Loucy (cell line): Measurements from ENCODE around the gene PDIA3.

Experiments used
- H2AFZ ChIP-seq: fragments of 200-600 bp; sonication (generic); 2 replicates; pipeline ENCODE4 v1.6.0; 2016; ENCODE audit warnings: antibody characterized with exemption, mild to moderate bottlenecking, low read length, moderate library complexity
- H3F3A ChIP-seq: fragments of 200-600 bp; 2 replicates; pipeline ENCODE4 v1.6.0; 2016; ENCODE audit warnings: antibody characterized with exemption, low read depth, mild to moderate bottlenecking
- H3K27me3 ChIP-seq: fragments of 200-600 bp; sonication (generic); 2 replicates; pipeline ENCODE4 v1.6.1; 2014; ENCODE audit warnings: low read length, mild to moderate bottlenecking; ENCODE audit not compliant: insufficient read depth, poor library complexity, severe bottlenecking
- H3K36me3 ChIP-seq: fragments of 200-600 bp; sonication (generic); 2 replicates; pipeline ENCODE4 v1.6.1; 2016; ENCODE audit warnings: low read length; ENCODE audit not compliant: insufficient read depth
- H3K4me1 ChIP-seq: fragments of 200-600 bp; sonication (generic); 2 replicates; pipeline ENCODE4 v1.5.1; 2014; ENCODE audit warnings: low read length, mild to moderate bottlenecking; ENCODE audit not compliant: insufficient read depth, poor library complexity, severe bottlenecking
- H3K4me2 ChIP-seq: fragments of 200-600 bp; sonication (generic); 2 replicates; pipeline ENCODE4 v1.6.0; 2014; ENCODE audit warnings: antibody characterized with exemption, low read length, low read depth, mild to moderate bottlenecking; ENCODE audit not compliant: poor library complexity, severe bottlenecking
- H3K4me3 ChIP-seq: fragments of 200-600 bp; sonication (generic); 2 replicates; pipeline ENCODE4 v1.5.1; 2014; ENCODE audit warnings: low read length, mild to moderate bottlenecking, mixed read lengths; ENCODE audit not compliant: poor library complexity, severe bottlenecking
- H3K79me2 ChIP-seq: fragments of 200-600 bp; sonication (generic); 2 replicates; pipeline ENCODE4 v1.6.1; 2014; ENCODE audit warnings: low read length; ENCODE audit not compliant: insufficient read depth
- H3K9ac ChIP-seq: fragments of 200-600 bp; sonication (generic); 2 replicates; pipeline ENCODE4 v1.6.0; 2014; ENCODE audit warnings: mild to moderate bottlenecking, low read depth, low read length, moderate library complexity; ENCODE audit not compliant: poor library complexity, severe bottlenecking
- H3K9me2 ChIP-seq: fragments of 200-600 bp; sonication (generic); replicated peaks from 2 replicates; pipeline ENCODE4 v1.6.1; 2016; ENCODE audit warnings: low read depth, low read length, mixed read lengths
- H3K9me3 ChIP-seq: fragments of 200-600 bp; sonication (generic); 2 replicates; pipeline ENCODE4 v1.6.1; 2014; ENCODE audit warnings: mild to moderate bottlenecking, antibody characterized with exemption, low read length, low read depth; ENCODE audit not compliant: insufficient read depth
- H4K20me1 ChIP-seq: fragments of 200-600 bp; sonication (generic); 2 replicates; pipeline ENCODE4 v1.6.0; 2014; ENCODE audit warnings: antibody characterized with exemption, low read length, mild to moderate bottlenecking; ENCODE audit not compliant: insufficient read depth, poor library complexity, severe bottlenecking
- CTCF ChIP-seq: fragments of 200-600 bp; sonication (generic); conservative IDR thresholded peaks from 2 replicates; pipeline ENCODE4 v1.5.1; 2014; ENCODE audit warnings: mild to moderate bottlenecking, antibody characterized with exemption, low read length
- EZH2phosphoT487 ChIP-seq: fragments of 200-600 bp; IDR thresholded peaks from 2 replicates; pipeline ENCODE4 v1.6.1; 2018; ENCODE audit warnings: antibody characterized with exemption, mild to moderate bottlenecking, moderate library complexity, borderline replicate concordance

Gene PDIA3

GRCh38 chr15:43794269-43795037 is 48.2 kb downstream of the PDIA3 start:
- Histone ChIP-seq H3K79me2 (peaks cover 44% of the 10 kb centered on the region), H3K9me2 (no peaks in the 10 kb centered on the region), H3K9me3 (no peaks in the 10 kb centered on the region), H4K20me1 (peaks cover 46% of the 10 kb centered on the region), H3F3A (peaks cover 5% of the 10 kb centered on the region; the same call in 1 of the 2 replicates), H2AFZ (no peak overlapping the region), H3K4me3 (peak overlapping the region; percentile 88), H3K4me2 (peak overlapping the region; percentile 97), H3K27me3 (peaks cover 6% of the 10 kb centered on the region), H3K9ac (peak overlapping the region; percentile 98), H3K36me3 (peaks cover 26% of the 10 kb centered on the region; the same call in 1 of the 2 replicates), H3K4me1 (peaks cover 42% of the 10 kb centered on the region)
- TF ChIP-seq EZH2phosphoT487 (no peak), CTCF (no peak)

GRCh38 chr15:43795197-43795596 is 49.0 kb downstream of the PDIA3 start:
- Histone ChIP-seq H3K9me3 (no peaks in the 10 kb centered on the region), H3F3A (peaks cover 9% of the 10 kb centered on the region; the same call in 1 of the 2 replicates), H3K4me1 (peaks cover 48% of the 10 kb centered on the region), H3K4me3 (peak overlapping the region; percentile 88), H3K27me3 (peaks cover 6% of the 10 kb centered on the region), H3K79me2 (peaks cover 44% of the 10 kb centered on the region), H2AFZ (no peak overlapping the region), H3K9ac (no peak overlapping the region), H3K36me3 (peaks cover 30% of the 10 kb centered on the region; the same call in 1 of the 2 replicates), H4K20me1 (peaks cover 46% of the 10 kb centered on the region), H3K4me2 (peak overlapping the region; percentile 97), H3K9me2 (no peaks in the 10 kb centered on the region)
- TF ChIP-seq EZH2phosphoT487 (no peak), CTCF (no peak)

GRCh38 chr15:43795997-43796396 is 49.8 kb downstream of the PDIA3 start:
- Histone ChIP-seq H3K4me3 (no peak overlapping the region), H3K9ac (no peak overlapping the region), H3K9me2 (no peaks in the 10 kb centered on the region), H3F3A (peaks cover 9% of the 10 kb centered on the region; the same call in 1 of the 2 replicates), H3K79me2 (peaks cover 50% of the 10 kb centered on the region), H2AFZ (no peak overlapping the region), H3K27me3 (peaks cover 6% of the 10 kb centered on the region), H4K20me1 (peaks cover 46% of the 10 kb centered on the region), H3K36me3 (peaks cover 30% of the 10 kb centered on the region; the same call in 1 of the 2 replicates), H3K4me1 (peaks cover 51% of the 10 kb centered on the region), H3K4me2 (peak overlapping the region; percentile 97), H3K9me3 (no peaks in the 10 kb centered on the region)
- no peak for TF ChIP-seq CTCF
- TF ChIP-seq EZH2phosphoT487 = no peak
